Activated naive CD4-positive, alpha-beta T cell (primary cell): Measurements from ENCODE around the gene WASF2.
"Not testable (repeated sequence)": the region's sequence is repeated elsewhere in the genome, so short reads cannot be mapped to it uniquely, and the experiment has no call there.

Source experiments
- DNase-seq, 4 experiments: peaks; one replicate each; lab custom pipeline; 2025; lab: John Stamatoyannopoulos, UW

The WASF2 gene

GRCh38 chr1:27397749-27398148, 92.2 kb downstream of the WASF2 start:
- DNase-seq: no peak

GRCh38 chr1:27397110-27397509, 92.9 kb downstream of the WASF2 start:
- DNase-seq: no peak

DNA sequence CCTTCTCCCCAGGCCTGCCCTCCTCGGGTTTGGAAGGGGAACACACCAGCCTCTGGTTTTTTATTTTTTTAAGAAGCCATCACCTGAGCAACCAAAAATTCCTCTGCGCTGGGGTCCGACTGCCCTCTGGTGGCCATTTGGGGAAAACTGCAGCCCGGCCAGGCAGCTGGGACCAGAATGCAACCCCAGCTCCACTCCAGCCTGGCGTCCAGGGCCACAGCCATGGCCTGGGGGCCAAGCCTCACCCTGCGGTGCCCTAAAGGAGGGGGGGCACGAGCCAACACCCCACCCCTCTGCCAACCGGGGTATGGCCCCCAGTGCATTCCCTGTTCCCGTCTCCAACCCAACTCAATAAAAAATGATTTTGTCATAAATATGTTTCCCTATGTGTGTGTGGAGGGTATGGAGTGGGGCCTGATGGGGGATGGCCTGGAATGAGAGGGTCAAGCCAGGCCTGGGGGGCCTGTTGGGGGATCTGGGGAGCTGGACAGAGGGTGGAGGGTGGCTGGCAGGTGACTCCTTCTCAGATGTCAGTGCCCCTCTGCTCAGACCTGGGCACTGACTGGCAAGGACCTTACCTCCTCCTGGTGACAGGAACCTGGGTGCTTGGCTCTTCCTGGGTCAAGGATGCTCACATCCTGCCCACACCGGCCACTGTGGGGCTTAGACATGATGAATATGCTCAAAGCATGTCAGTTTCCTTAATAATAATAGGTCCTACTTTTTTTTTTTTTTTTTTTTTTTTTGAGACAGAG, 94.3 kb downstream of the WASF2 start:
- DNase-seq: peak; percentile 41 to 70 (median 58)

- no peak for DNase-seq
These were observed 95.0 kb downstream of the WASF2 start for GRCh38 chr1:27394925-27395324.

DNA sequence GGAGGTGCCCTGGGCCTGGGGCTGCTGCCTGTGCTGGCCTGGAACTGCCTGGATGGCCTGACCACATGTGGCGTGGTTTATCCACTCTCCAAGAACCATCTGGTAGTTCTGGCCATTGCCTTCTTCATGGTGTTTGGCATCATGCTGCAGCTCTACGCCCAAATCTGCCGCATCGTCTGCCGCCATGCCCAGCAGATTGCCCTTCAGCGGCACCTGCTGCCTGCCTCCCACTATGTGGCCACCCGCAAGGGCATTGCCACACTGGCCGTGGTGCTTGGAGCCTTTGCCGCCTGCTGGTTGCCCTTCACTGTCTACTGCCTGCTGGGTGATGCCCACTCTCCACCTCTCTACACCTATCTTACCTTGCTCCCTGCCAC, 95.7 kb downstream of the WASF2 start:
- no peak for DNase-seq

DNA sequence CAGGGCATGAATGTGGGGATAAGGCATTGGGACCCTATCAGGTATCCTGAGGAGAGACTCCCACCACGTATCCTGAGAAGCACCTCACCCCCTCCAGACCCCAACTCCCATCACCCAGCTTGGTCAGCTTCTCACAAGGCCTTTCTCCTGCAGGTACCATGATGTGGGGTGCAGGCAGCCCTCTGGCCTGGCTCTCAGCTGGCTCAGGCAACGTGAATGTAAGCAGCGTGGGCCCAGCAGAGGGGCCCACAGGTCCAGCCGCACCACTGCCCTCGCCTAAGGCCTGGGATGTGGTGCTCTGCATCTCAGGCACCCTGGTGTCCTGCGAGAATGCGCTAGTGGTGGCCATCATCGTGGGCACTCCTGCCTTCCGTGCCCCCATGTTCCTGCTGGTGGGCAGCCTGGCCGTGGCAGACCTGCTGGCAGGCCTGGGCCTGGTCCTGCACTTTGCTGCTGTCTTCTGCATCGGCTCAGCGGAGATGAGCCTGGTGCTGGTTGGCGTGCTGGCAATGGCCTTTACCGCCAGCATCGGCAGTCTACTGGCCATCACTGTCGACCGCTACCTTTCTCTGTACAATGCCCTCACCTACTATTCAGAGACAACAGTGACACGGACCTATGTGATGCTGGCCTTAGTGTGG, 96.2 kb downstream of the WASF2 start:
- DNase-seq: no peak

DNA sequence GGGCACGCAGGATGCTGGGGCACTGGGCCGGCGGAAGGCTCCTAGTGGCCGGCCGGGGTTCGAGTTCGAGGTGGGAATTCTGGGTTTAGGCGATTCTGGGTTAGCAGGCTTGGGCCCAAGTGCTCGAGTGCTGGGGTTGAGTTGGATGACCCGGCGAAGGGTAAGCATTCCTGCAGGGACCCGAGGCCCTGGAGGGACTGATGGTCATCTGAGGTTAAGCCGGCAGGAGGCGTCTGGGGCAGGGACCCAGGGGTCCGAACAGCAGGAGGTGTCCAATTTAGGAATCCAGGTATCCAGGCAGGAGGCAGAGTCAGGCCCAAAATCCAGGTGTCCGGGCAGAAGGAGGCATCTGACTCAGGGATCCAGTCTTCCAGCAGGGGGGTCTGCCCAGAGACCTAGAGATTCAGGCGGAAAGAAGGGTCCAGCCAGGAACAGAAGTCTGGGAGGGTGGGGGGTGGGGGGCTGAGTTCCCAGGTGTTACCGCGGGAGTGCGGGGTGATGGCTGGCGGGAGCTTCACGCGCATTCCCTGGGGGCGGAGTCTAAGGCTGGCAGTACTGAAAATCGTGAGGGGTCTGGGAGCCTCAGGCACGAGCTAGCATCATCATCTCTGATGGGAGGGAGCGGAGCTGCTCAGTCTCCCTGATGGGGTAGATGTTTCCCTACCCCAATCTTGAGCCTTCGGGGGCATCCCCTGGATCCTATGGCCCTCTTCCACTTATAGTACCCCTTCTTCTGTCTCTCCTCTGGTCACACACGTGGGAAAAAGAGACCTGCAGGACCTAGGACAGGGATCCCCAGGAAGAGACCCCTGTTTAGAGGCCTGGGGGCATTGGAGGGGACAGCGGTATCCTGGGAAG, 97.0 kb downstream of the WASF2 start:
- DNase-seq: no peak

- DNase-seq: peak; percentile 78 to 94 (median 86)
These were observed 97.7 kb downstream of the WASF2 start, which contains the start of gene GPR3 for GRCh38 chr1:27392096-27392777. Gene GPR3, plus strand, starts transcription at chr1:27392622. Its CDS starts 1,177 bp downstream, at chr1:27393799.

DNA sequence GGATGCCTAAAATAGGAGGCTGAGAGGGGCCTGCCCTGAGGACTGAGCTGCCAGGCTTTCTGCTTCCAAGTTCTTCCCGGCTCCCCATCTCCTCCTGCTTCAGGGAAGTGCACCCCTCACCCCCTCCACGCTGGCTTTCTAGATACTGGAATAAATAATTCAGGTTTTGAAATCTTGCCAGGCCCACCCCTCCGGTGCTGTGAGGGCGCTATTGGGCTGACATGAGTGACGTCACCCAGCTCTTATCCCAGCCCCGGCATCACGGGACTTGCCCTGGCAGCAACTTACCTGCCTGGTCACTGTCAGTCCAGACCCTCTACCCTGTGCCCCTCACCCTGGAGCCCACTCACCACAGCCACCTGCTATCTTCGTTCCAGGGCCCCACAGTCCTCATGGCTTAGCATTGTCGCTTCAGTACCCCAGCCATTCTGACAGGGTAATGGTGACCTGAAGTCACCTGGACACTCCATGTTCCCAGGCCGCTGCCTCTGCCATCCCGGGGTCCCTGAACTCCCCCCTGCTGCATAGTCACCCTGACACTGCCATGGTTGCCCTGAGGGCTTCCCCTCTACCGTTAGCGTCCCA, 98.4 kb downstream of the WASF2 start:
- no peak for DNase-seq

GRCh38 chr1:27388337-27389005, 101.5 kb downstream of the WASF2 start:
- peak in 3 of 4 experiments; percentile 49 to 68 (median 56) for DNase-seq

DNA sequence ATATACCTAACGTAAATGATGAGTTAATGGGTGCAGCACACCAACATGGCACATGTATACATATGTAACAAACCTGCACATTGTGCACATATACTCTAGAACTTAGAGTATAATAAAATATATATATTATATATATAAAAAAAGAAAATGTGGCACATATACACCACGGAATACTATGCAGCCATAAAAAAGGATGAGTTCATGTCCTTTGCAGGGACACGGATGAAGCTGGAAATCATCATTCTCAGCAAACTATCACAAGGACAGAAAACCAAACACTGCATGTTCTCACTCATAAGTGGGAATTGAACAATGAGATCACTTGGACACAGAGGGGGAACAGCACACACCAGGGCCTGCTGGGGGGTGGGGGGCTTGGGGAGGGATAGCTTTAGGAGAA, 105.2 kb downstream of the WASF2 start:
- DNase-seq: not testable (repeated sequence)

DNA sequence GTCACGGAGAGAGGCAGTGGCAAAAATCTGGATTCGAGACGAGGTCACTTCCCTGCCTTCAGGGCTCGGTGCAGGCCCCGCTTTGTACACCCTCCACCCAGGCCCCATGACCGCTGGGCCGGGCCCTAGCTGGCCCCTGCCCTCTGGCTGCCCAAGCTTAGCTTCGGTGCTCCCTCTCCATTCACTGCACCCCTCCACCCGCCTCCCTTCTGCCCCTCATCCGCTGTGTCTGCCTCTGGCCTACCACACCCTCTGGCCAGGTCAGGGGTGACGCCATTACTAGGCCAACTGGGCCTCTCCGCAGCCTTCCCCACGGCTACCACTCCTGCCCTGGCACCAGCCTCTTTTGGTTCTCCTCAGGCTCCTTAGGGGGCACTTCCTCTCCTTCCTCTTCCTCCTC, 106.3 kb downstream of the WASF2 start:
- DNase-seq: no peak

- DNase-seq: peak in 2 of 4 experiments; percentile 16 to 30
These were observed 106.8 kb downstream of the WASF2 start, which contains the start of gene CD164L2 for GRCh38 chr1:27383039-27383605. Gene CD164L2, minus strand, starts transcription at chr1:27383333. Its CDS starts 94 bp downstream, at chr1:27383239.

DNA sequence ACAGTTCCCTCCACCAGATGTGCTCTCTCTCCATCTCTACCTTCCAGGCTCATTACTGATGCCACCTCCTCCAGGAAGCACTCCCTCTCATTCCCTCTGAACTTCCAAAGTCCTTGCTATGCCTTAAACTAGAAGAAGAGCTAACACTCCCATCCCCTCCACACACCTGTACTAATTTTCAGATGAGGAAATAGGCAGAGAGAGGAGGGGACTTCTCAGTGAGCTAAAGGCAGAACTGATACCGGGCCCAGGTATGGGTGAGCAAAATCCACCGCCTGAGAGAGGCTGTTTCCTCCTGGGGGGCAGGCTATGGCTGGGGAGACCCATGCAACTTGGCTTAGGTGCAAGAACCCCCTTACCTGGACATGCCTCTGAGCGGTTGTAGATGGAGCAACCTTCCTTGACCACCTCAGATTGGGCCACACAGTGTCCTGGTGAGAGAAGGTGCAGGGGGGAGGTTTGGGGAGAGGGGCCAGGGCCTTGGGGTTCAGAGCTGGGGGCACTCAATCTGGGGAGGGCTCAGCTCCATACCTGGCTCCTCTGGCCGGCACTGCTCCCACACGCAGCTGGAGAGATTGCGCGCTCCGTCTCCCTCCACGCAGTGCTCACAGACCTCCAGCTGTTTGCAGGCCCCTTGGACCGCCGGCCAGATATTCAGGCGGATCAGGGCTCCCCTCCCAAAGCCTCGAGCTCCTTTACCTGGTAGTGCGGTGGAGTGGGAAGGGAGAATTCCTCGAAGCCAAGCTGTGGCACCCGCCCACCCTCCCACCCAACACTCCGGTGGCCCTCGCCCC, 107.8 kb downstream of the WASF2 start:
- DNase-seq: no peak

- no peak for DNase-seq
These were observed 108.9 kb downstream of the WASF2 start for GRCh38 chr1:27380766-27381733.

- DNase-seq: no peak
These were observed 109.7 kb downstream of the WASF2 start for GRCh38 chr1:27380224-27380623.

DNA sequence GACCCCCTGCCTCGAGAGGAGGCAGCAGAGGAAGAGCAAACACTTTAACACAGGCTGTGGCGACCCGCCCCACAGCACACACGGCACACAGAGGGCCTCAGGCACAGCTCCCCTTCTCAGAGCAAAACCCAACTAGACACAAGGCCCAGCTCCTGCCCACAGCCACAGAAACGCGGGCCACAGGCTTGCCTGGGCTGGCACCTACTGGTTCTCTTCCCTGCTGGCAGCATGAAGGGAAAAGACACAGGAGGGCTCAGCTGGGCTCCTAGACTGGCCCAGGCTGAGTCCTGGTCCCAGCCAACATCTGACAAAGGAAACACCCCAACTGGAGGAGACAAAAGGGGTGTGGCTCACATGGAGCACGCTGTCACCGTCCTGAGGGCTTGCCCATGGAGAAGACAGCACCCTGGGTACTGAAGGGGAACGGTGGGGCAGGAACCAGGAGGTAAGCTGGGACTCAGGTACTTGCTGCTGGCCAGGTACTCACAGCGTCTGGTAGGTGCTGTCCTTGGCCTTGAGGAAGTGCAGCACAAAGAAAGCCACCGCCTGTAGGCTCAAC, 110.3 kb downstream of the WASF2 start:
- no peak for DNase-seq
